Measurements from ENCODE around the gene ADRA2B. TPM values are rescaled to one million over a fixed set of nuclear protein-coding genes. Genes with fewer than 3 reads are reported as not detected.

Gene ADRA2B
- total RNA-seq, 4 donors from 2014 or later, result 1.3 to 4.9 (median 2.1) TPM

DNA sequence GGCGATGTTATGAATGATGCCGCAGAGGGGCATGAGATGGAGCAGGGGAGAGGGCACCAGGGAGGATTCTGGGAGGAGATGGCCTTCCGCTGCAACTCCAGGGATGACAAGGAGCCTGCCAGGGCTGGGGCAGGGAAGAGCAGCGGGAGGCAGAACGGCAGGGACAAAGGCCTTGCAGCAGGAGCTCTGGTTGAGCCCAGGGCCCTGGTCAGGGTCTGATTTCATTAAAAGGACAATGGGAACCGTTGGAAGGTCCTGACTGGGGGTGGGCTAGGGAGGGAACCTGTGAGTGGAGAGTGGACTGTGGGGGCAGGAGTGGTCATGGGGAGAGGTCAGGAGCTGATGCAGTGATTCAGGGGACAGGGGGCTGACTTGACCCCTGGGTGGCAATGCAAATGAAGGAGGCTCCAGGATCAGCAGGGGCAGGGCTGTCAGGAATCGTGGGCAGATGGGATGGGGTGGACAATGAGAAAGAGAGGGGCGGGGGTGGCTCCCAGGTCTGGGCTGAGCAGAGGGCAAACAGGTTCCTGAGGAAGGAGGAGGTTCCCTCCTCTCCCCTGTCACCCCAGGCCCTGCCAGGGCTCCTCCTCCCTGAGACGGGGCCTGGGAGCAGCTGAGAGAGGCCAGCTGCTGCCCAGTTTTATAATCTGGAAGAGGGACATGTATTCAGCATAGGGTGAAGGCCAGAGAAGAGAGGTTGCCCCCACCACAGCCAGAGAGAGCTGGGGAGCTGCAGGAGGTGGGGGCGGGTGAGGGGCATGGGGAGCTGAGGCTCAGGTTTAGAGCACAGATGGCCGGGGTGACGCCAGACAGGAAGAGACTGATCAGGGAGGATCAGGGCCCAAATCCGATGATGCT lies 36.2 kb upstream of the ADRA2B start:
- H3K36me3 ChIP-seq, result no peaks in the 10 kb centered on the region
- peaks cover 0 to 11% (median 0%) of the 10 kb centered on the region in 3 donors for H3K4me1 ChIP-seq
- ATAC-seq, result no peak
- no peak overlapping the region for H3K27ac ChIP-seq
- H3K4me3 ChIP-seq, result no peak overlapping the region
- TF ChIP-seq, protein P1, sequence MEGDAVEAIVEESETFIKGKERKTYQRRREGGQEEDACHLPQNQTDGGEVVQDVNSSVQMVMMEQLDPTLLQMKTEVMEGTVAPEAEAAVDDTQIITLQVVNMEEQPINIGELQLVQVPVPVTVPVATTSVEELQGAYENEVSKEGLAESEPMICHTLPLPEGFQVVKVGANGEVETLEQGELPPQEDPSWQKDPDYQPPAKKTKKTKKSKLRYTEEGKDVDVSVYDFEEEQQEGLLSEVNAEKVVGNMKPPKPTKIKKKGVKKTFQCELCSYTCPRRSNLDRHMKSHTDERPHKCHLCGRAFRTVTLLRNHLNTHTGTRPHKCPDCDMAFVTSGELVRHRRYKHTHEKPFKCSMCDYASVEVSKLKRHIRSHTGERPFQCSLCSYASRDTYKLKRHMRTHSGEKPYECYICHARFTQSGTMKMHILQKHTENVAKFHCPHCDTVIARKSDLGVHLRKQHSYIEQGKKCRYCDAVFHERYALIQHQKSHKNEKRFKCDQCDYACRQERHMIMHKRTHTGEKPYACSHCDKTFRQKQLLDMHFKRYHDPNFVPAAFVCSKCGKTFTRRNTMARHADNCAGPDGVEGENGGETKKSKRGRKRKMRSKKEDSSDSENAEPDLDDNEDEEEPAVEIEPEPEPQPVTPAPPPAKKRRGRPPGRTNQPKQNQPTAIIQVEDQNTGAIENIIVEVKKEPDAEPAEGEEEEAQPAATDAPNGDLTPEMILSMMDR (IDR thresholded peaks at IDR 0.05), result no peak
- TF ChIP-seq POLR2AphosphoS5 (IDR thresholded peaks at IDR 0.05), result no peak
- no peak for TF ChIP-seq POLR2A (IDR thresholded peaks at IDR 0.05)
- TF ChIP-seq EP300 (IDR thresholded peaks at IDR 0.05), result no peak
- peaks cover 10% of the 10 kb centered on the region for H3K27me3 ChIP-seq
- 75 to 77% methylated on average over 2 to 8 of the region's 13 CpGs for WGBS, 2 donors (ENCODE audit: low coverage in 1 of 2)
- H3K9me3 ChIP-seq, result no peaks in the 10 kb centered on the region

DNA sequence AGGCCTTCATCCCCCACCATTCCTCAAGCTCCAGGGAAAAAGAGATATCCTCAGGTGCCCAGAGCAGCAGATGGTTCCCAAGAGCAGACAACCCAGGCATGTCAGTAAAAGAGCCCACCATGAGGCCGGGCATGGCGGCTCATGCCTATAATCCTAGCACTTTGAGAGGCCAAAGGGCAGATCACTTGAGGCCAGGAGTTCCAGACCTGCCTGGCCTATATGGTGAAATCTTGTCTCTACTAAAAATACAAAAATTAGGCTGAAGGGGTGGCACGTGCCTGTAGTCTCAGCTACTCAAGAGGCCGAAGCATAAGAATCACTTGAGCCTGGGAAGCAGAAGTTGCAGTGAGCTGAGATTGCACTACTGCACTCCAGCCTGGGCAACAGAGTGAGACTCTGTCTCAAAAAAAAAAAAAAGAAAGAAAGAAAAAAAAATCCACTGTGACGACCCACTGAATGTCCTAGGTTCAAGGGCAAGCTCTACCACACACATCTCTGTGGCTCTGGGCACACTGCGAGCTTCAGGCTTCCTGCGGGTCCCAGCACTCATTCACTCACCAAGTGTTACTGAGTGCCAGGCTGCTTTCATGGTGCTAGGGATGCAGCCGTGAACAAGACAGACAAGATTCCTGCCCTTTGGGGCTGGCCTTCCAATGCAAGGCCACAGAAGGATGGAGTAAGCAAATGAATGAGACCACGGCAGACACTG lies 35.4 kb upstream of the ADRA2B start:
- no peaks in the 10 kb centered on the region for H3K9me3 ChIP-seq
- no peak for ATAC-seq
- H3K27ac ChIP-seq, result no peak overlapping the region
- TF ChIP-seq EP300 (IDR thresholded peaks at IDR 0.05) (no peak), POLR2A (IDR thresholded peaks at IDR 0.05) (no peak), POLR2AphosphoS5 (IDR thresholded peaks at IDR 0.05) (no peak)
- TF ChIP-seq, protein P1 (IDR thresholded peaks at IDR 0.05), result no peak
- peaks cover 4% of the 10 kb centered on the region for H3K27me3 ChIP-seq
- H3K4me3 ChIP-seq, result no peak overlapping the region
- WGBS, 2 donors (ENCODE audit: low coverage in 1 of 2), result 75 to 100% methylated on average over 2 to 5 of the region's 9 CpGs
- H3K36me3 ChIP-seq, result no peaks in the 10 kb centered on the region
- H3K4me1 ChIP-seq, result peaks cover 0 to 15% (median 0%) of the 10 kb centered on the region in 3 donors

DNA sequence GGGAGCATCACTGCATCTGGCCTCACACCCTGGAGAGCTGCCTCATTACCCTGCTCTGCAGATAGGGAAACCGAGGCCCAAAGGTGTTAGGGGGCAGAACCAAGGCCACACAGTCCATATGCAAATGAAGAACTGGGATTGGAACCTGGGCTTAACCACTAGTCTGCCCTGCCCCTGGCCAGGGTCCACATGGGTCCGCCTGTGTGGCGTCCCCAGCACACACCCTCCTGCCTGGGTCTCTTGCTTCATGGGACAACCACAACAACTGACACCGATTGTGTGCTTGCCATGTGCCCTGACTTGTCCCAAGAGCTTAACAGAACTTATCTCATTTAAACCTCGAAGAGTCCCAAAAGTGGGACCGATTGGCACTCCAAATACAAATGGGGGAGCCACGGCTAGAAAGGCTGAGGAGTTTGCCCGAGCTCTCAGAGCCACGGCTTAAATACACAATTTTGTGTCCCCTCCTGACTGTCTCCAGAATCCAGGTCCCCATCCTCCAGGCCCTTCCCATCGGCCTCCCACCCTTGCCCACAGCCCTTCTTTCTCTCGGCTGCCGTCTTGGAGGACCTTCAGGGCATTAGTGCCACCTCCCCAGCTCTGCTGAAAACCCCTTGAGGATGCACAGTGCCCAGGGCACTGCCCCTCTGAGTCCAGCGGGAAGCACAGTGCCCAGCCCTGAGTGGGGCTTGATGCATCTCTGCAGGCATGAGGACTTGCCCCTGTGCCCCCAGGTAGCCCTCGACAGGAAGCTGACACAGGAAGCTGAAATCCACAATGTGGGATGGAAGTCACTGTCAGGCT lies 34.6 kb upstream of the ADRA2B start:
- Histone ChIP-seq H3K9me3 (no peaks in the 10 kb centered on the region), H3K4me1 (peaks cover 0 to 23% (median 0%) of the 10 kb centered on the region in 3 donors), H3K36me3 (no peaks in the 10 kb centered on the region), H3K4me3 (no peak overlapping the region), H3K27me3 (no peaks in the 10 kb centered on the region), H3K27ac (no peak overlapping the region)
- 90 to 95% methylated on average over 8 of the region's 14 CpGs for WGBS, 2 donors (ENCODE audit: low coverage in 1 of 2)
- TF ChIP-seq, protein P1 (IDR thresholded peaks at IDR 0.05), result no peak
- TF ChIP-seq EP300 (IDR thresholded peaks at IDR 0.05) (no peak), POLR2AphosphoS5 (IDR thresholded peaks at IDR 0.05) (no peak), POLR2A (IDR thresholded peaks at IDR 0.05) (no peak)
- no peak for ATAC-seq

DNA sequence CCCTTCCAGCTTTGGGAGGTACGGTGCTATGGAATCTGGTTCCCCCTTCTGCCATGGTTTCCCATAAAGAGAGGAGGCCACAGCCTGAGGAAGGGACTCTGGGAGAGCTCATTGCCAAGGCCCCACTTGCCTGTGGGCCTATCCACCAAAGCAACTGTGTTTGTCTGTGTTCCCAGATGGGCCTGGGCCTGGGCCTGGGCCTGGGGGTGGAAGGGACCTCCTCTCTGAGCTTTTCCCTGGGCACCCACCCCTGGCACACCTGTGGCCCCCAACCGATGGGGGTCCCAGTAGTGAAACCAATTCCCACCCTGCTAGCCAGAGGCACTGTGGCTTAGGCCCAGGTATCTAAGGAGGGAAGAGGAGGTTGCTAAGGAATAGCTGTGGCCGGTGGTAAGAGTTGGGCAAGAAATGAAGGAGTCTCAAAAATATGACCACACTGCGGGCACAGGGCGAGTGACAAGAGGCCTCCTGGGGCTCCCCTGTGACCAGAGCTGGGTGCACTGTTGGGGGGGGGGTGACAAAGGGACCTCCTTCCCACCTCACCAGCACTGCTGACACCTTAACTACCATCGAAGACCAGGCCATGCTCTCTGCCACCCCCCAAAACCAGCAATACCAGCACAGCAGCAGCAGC lies 33.8 kb upstream of the ADRA2B start:
- TF ChIP-seq POLR2A (IDR thresholded peaks at IDR 0.05) (no peak), EP300 (IDR thresholded peaks at IDR 0.05) (no peak), POLR2AphosphoS5 (IDR thresholded peaks at IDR 0.05) (no peak)
- TF ChIP-seq, protein P1 (IDR thresholded peaks at IDR 0.05), result no peak
- 91 to 100% methylated on average over 1 of the region's 6 CpGs for WGBS, 2 donors (ENCODE audit: low coverage in 1 of 2)
- no peak for ATAC-seq
- Histone ChIP-seq H3K27me3 (no peaks in the 10 kb centered on the region), H3K36me3 (no peaks in the 10 kb centered on the region), H3K4me3 (no peak overlapping the region), H3K27ac (no peak overlapping the region), H3K4me1 (peaks cover 0 to 31% (median 3%) of the 10 kb centered on the region in 3 donors), H3K9me3 (no peaks in the 10 kb centered on the region)

Measured in gastroesophageal sphincter (tissue), 4 donors.